Activated B cell treated with CpG ODN at 0.5 μM for 24 hours (primary cell): ENCODE results near the gene FAM153A. TPM values are rescaled to one million over a fixed set of nuclear protein-coding genes. Genes with fewer than 3 reads are reported as not detected.
"Not testable (repeated sequence)": the region's sequence is repeated elsewhere in the genome, so short reads cannot be mapped to it uniquely, and the experiment has no call there.

Experiments
- ATAC-seq: fragments of 200-7000 bp; cut with Tn5 transposase; one replicate; pipeline ENCODE4 v1.10.0; 2021; ENCODE audit warnings: low read depth, mild to moderate bottlenecking, moderate library complexity
- CTCF ChIA-PET: fragments of 350-600 bp; sonication (Branson Sonifier 250); formaldehyde crosslinking; loops from one replicate; lab custom pipeline; 2021; ENCODE audit warnings: antibody characterized with exemption; lab: Charles Lee
- POLR2A ChIA-PET: fragments of 350-600 bp; sonication (Branson Sonifier 250); formaldehyde crosslinking; loops from one replicate; lab custom pipeline; 2021; ENCODE audit warnings: antibody characterized with exemption; lab: Charles Lee
- DNase-seq: peaks from one replicate; pipeline ENCODE4 v3.0.0; 2022
- H3K27ac Mint-ChIP-seq: one replicate; pipeline ENCODE4 v1.8.0; 2020; ENCODE audit warnings: mixed read lengths
- H3K27me3 Mint-ChIP-seq: one replicate; pipeline ENCODE4 v1.8.0; 2021; ENCODE audit warnings: mixed read lengths
- H3K36me3 Mint-ChIP-seq: one replicate; pipeline ENCODE4 v1.8.0; 2021; ENCODE audit warnings: low read depth, mixed read lengths
- H3K4me1 Mint-ChIP-seq: one replicate; pipeline ENCODE4 v1.8.0; 2021; ENCODE audit warnings: mixed read lengths
- H3K4me3 Mint-ChIP-seq: one replicate; pipeline ENCODE4 v1.8.0; 2020; ENCODE audit warnings: mild to moderate bottlenecking, mixed read lengths
- H3K9me3 Mint-ChIP-seq: one replicate; pipeline ENCODE4 v1.8.0; 2020; ENCODE audit warnings: mixed read lengths
- intact Hi-C: fragments of 100-400 bp; cut with micrococcal nuclease; formaldehyde crosslinking; loops from one replicate; pipeline ENCODE4 v1.15.1; 2024
- total RNA-seq: library from RNA; stranded (reverse); gene quantifications from 2 replicates; pipeline ENCODE4 v1.2.3, GENCODE V29; 2022

The FAM153A gene
- total RNA-seq, 1 donor from 2014 or later, result 0.64 TPM

DNA sequence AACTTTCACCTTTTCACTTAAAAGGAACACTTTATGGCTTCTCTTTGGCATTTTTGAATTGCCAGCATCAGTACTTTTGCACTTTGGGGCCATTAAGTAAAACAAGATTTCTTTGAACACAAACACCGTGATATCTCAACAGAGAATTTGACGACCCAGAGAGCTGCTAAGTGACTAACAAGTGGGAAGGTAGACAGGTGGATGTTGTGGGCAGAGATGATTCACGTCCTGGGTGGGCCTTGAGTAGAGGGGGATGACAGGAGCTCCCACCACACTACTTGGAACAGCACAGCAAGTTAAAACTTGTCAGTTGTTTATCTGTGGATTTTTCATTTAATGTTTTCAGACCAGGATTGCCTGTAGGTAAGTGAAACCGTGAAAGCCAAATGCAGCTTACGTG, 18.7 kb upstream of the FAM153A start:
- H3K27me3 Mint-ChIP-seq, H3K4me1 Mint-ChIP-seq, CTCF ChIA-PET, H3K4me3 Mint-ChIP-seq, H3K9me3 Mint-ChIP-seq, intact Hi-C loops, H3K36me3 Mint-ChIP-seq, POLR2A ChIA-PET, ATAC-seq, H3K27ac Mint-ChIP-seq, DNase-seq: not testable (repeated sequence)

DNA sequence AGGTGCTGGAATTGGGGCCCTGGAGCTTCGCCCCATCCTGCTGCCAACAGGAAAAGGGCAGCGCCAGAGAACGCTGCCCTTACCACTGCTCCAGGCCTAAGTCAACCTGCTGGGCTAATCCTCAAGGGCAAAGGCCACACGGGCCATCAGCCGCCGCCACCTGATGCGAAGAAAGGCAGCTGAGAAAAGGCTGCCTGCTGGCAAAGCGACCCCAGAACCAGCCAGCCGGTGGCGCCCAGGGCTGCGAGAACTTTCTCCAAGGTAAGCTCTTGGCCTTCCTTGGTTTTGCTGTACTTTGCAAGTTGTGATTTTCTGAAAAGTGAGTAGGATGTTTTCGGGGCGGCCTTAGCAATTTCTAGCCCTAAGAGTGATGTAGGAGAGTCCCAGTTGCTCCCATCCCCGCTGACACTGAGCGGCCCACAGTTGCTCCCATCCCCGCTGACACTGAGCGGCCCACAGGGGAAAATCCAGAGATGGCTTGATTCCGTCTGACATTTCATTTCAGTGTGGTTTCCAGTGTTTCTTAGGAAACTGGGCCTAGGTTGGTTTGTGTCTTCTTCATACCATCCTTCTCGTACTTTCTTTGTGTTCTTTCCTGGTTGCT, 15.6 kb upstream of the FAM153A start:
- H3K4me1 Mint-ChIP-seq, ATAC-seq, H3K9me3 Mint-ChIP-seq, POLR2A ChIA-PET, H3K27ac Mint-ChIP-seq, H3K36me3 Mint-ChIP-seq, CTCF ChIA-PET, H3K4me3 Mint-ChIP-seq, H3K27me3 Mint-ChIP-seq, DNase-seq, intact Hi-C loops: not testable (repeated sequence)

DNA sequence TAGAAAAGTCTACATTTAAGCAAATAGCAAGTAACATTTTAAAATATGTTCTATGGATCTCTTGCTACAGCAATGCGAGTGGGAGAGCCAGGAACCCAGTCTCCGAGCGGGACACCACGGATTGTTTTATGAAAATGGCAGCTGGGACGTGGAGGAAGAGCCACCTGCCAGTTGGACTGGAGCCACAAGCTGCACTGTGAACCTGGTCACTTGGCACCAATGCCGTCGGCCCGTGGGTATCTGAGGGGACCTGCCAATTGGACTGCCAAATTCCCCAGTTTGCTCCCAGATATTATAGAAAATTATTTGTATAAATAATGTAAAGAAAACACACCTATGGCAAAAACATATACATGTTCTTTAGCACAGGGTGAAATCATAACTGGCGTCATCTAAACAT, 10.6 kb upstream of the FAM153A start:
- CTCF ChIA-PET, result not testable (repeated sequence)

DNA sequence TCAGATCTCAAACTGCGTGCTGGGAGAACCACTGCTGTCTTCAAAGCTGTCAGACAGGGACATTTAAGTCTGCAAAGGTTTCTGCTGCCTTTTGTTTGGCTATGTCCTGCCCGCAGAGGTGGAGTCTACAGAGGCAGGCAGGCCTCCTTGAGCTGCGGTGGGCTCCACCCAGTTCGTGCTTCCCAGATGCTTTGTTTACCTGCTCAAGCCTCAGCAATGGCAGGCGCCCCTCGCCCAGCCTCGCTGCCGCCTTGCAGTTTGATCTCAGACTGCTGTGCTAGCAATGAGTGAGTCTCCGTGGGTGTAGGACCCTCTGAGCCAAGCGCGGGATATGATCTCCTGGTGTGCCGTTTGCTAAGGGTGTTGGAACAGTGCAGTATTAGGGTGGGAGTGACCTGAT, 8.9 kb upstream of the FAM153A start:
- H3K4me1 Mint-ChIP-seq, H3K36me3 Mint-ChIP-seq, intact Hi-C loops, H3K27ac Mint-ChIP-seq, H3K9me3 Mint-ChIP-seq, H3K27me3 Mint-ChIP-seq, POLR2A ChIA-PET, H3K4me3 Mint-ChIP-seq, CTCF ChIA-PET, ATAC-seq, DNase-seq: not testable (repeated sequence)

More for the DNA sequence above, 10.6 kb upstream of the FAM153A start:
- H3K4me3 Mint-ChIP-seq, ATAC-seq, H3K27ac Mint-ChIP-seq, intact Hi-C loops, POLR2A ChIA-PET, H3K4me1 Mint-ChIP-seq, H3K27me3 Mint-ChIP-seq, H3K36me3 Mint-ChIP-seq, DNase-seq, H3K9me3 Mint-ChIP-seq: not testable (repeated sequence)

DNA sequence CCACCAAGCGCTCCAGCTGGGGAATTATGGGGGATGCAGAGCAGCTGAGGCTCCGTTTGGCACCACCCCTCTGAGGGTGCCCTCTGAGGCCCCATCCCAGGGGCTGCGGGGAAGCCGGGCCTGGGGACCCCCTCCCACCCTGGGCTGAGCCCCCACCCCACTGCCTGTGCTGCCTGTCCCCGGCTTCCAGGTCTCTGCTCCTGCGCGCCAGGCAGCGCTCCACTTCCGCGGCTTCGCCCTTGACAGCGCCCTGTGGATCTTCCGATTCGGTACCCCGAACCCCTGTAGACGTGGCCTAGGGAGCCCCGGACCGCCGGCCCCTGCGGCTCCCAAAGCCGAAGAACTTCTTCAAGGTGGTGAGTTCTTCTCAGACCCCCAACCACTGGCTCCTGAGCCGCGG, 530 bp downstream of the FAM153A start:
- H3K27ac Mint-ChIP-seq, H3K4me3 Mint-ChIP-seq, H3K27me3 Mint-ChIP-seq, POLR2A ChIA-PET, H3K36me3 Mint-ChIP-seq, H3K4me1 Mint-ChIP-seq, H3K9me3 Mint-ChIP-seq, CTCF ChIA-PET, ATAC-seq, DNase-seq, intact Hi-C loops: not testable (repeated sequence)

DNA sequence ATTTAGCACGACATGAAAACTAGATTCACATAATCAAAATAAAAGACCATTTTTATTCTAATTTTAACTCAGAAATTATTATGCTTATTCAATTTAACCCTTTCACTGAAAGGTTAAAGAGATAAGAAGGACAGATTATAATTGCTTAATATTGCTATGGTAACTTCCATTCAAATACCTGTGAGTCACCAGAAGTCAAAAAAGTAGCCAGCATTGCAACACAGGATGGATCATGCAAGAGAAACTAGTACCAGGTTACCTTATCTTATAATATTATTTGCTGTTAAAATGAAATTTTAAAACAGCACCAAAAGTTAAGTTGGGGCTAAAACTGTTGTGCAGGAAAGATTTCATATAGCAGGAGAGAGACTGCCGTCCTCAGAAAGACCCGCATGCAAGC, 11.5 kb downstream of the FAM153A start:
- H3K9me3 Mint-ChIP-seq, CTCF ChIA-PET, H3K4me3 Mint-ChIP-seq, intact Hi-C loops, ATAC-seq, POLR2A ChIA-PET, DNase-seq, H3K27ac Mint-ChIP-seq, H3K36me3 Mint-ChIP-seq, H3K27me3 Mint-ChIP-seq, H3K4me1 Mint-ChIP-seq: not testable (repeated sequence)

DNA sequence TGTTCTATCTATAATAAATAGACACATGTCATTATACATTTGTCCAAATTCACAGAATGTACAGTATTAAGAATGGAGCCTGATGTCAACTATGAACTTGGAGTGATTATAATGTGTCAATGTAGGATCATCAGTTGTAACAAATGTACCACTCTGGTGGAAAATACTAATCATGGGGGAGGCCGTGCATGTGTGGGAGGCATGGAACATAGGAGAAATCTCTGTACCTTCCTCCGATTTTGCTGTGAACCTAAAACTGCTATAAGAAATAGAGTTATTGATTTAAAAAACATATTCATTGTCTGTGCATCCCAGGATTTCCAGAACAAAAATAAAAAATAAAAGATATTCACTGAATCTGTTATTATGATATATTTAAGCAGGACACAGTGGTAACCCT, 12.1 kb downstream of the FAM153A start:
- CTCF ChIA-PET, H3K27me3 Mint-ChIP-seq, intact Hi-C loops, H3K4me3 Mint-ChIP-seq, H3K36me3 Mint-ChIP-seq, DNase-seq, H3K4me1 Mint-ChIP-seq, ATAC-seq, H3K27ac Mint-ChIP-seq, H3K9me3 Mint-ChIP-seq, POLR2A ChIA-PET: not testable (repeated sequence)

DNA sequence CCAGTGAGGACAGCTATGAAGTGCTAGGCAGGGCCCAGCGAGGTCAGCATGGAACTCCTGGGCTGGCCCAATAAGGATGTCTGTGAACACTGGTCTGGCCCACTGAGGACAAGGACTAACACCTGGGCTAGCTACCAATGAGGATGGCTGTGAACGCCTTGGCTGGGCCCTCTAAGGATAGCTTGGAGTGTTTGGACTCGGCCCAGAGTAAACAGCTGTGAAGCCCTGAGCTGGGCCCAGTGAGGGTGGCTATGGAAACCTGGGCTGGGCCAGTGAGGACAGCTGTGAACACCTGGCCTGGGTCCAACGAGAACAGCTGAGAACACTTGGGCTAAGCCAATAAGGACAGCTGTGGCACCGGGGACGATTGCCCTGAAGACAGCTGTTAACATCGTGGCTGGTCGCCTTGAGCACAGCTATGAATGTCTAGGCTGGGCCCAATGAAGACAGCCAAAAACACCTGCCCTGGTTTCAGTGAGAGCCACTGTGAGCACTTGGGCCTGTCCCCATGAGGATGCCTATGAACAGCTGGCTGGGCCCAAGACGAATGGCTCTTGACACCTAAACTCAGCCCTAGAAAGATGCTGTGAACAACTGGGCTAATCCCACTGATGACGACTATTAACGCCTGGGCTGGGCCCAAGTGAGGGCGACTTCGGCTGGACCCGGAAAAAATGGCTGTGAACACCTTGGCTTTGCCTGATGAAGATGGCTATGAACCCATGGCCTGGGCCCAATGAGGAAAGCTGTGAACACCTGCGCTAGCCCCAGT, 18.8 kb downstream of the FAM153A start:
- H3K4me1 Mint-ChIP-seq, H3K9me3 Mint-ChIP-seq, CTCF ChIA-PET, ATAC-seq, H3K36me3 Mint-ChIP-seq, DNase-seq, intact Hi-C loops, H3K27me3 Mint-ChIP-seq, H3K27ac Mint-ChIP-seq, POLR2A ChIA-PET, H3K4me3 Mint-ChIP-seq: not testable (repeated sequence)

DNA sequence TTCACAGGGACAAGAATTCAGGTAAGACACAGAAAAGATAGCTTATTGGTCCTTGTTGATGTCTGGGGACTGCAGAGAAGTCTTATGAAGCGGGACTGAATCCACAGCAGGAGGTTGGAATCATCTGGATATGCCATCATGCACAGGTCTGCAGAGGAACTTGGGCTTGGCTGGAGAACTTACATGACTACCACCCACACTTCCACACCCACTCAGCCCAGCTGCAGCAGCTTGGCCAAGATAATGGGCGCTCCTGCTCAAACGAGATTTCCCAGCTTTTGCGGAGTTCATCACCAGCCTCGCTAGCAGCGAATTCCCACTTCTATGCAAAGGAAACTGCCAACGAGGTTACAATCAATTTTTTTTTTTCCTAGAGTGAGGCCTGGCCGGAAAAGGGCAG, 21.7 kb downstream of the FAM153A start:
- H3K27ac Mint-ChIP-seq, POLR2A ChIA-PET, H3K27me3 Mint-ChIP-seq, H3K4me3 Mint-ChIP-seq, CTCF ChIA-PET, H3K4me1 Mint-ChIP-seq, H3K9me3 Mint-ChIP-seq, ATAC-seq, DNase-seq, H3K36me3 Mint-ChIP-seq, intact Hi-C loops: not testable (repeated sequence)

DNA sequence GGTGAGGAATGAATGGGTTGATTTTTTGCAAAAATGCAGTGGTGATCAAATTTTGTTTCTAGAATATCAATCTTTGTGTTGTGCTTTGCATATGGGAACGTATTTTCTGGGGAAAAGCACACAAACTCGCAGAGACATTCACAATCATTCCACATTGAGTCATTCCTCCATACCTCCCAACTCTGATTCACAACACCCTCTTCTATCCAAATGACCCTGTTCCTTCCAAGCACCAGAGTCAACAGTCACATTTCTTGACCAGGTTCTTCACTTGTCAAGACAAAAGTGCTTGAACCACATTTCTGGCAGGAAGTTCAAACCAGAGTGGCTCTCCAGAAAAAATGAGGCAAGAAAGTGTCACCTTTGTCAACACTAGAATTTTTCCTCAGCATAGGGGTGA, 35.3 kb downstream of the FAM153A start:
- POLR2A ChIA-PET, H3K27me3 Mint-ChIP-seq, H3K9me3 Mint-ChIP-seq, H3K27ac Mint-ChIP-seq, intact Hi-C loops, H3K4me1 Mint-ChIP-seq, DNase-seq, H3K4me3 Mint-ChIP-seq, CTCF ChIA-PET, H3K36me3 Mint-ChIP-seq, ATAC-seq: not testable (repeated sequence)

DNA sequence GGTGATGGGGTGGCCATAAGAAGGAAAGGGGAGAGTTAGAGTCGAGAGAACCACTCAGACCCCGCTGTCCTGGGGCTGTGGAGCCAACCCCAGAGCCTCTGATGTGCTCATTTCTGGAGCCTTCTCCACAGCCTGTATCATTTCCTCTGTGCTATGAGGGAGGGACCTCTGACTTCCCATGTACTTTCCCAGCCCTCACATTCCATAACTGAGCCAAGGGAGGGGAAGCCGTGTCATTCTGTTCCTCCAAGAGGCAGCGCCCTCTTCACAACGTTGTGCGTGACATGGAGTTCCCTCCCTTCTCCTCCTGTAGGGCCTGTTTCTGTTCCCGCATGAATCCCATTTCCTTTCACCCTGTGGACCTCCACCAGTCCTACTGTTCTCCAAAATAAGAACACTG, 57.8 kb downstream of the FAM153A start:
- H3K36me3 Mint-ChIP-seq, POLR2A ChIA-PET, H3K4me3 Mint-ChIP-seq, ATAC-seq, H3K4me1 Mint-ChIP-seq, H3K9me3 Mint-ChIP-seq, CTCF ChIA-PET, H3K27ac Mint-ChIP-seq, H3K27me3 Mint-ChIP-seq, intact Hi-C loops, DNase-seq: not testable (repeated sequence)

DNA sequence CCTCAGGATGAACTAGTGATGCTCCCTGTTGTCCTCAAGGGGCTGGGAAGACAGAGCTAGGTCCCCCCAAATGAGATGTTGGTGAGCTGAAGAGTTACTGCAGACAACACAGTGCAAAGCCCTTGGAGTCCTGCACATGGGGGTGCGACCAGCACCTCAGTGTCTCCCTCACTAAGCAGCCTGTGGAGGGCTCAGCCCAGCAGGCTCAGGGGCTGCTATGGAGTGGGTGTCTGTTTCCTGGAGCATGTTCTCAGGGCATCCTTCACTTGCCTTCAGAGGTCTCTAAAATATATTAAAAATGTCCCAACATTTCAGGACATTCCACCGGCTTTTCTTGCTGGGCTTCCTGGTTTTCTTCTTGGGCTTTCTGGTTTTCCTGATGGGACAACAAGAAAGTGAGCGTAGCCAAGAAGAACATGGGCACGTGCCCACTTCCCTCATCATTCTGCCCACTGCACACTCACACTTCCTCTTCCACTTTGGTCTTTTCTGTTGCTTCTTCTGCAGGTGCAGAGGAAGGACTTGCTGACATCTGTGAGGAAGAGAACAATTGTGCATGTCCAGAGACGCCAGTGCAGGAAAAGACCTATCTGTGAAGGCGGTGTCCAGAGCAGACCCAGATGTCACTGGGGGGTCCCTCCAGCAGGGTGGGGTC, 58.7 kb downstream of the FAM153A start:
- H3K9me3 Mint-ChIP-seq, CTCF ChIA-PET, DNase-seq, POLR2A ChIA-PET, H3K4me3 Mint-ChIP-seq, H3K27ac Mint-ChIP-seq, H3K4me1 Mint-ChIP-seq, H3K36me3 Mint-ChIP-seq, intact Hi-C loops, H3K27me3 Mint-ChIP-seq: not testable (repeated sequence)
- ATAC-seq, result peak; percentile 37
